ENCODE data around the gene KBTBD12. TPM values are rescaled to one million over a fixed set of nuclear protein-coding genes. Genes with fewer than 3 reads are reported as not detected.
"Not testable (repeated sequence)": the region's sequence is repeated elsewhere in the genome, so short reads cannot be mapped to it uniquely, and the experiment has no call there.

KBTBD12 gene
- total RNA-seq, 1 experiment from 2014 or later: not detected

GRCh38 chr3:127902486-127902885 lies 12.5 kb upstream of the KBTBD12 start:
- H3K27ac Mint-ChIP-seq (ENCODE audit: low read depth, unreplicated experiment): no peak overlapping the region
- H3K27me3 Mint-ChIP-seq (ENCODE audit: insufficient read depth, unreplicated experiment): no peaks in the 10 kb centered on the region
- POLR2A ChIA-PET: no interaction called here

GRCh38 chr3:127903611-127904375 lies 11.2 kb upstream of the KBTBD12 start:
- no peaks in the 10 kb centered on the region for H3K36me3 Mint-ChIP-seq (ENCODE audit: insufficient read depth, unreplicated experiment)
- DNase-seq (ENCODE audit: unreplicated experiment): no peak
- TF ChIP-seq, protein P1, sequence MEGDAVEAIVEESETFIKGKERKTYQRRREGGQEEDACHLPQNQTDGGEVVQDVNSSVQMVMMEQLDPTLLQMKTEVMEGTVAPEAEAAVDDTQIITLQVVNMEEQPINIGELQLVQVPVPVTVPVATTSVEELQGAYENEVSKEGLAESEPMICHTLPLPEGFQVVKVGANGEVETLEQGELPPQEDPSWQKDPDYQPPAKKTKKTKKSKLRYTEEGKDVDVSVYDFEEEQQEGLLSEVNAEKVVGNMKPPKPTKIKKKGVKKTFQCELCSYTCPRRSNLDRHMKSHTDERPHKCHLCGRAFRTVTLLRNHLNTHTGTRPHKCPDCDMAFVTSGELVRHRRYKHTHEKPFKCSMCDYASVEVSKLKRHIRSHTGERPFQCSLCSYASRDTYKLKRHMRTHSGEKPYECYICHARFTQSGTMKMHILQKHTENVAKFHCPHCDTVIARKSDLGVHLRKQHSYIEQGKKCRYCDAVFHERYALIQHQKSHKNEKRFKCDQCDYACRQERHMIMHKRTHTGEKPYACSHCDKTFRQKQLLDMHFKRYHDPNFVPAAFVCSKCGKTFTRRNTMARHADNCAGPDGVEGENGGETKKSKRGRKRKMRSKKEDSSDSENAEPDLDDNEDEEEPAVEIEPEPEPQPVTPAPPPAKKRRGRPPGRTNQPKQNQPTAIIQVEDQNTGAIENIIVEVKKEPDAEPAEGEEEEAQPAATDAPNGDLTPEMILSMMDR (IDR thresholded peaks at IDR 0.05; ENCODE audit: unreplicated experiment): no peak
- ChIA-PET POLR2A (interaction anchor here (0.6 kb wide), 1 partner anchor 72 kb away, joined by 3 read pairs; no protein-coding TSS in a partner anchor), CTCF (interaction anchor here (0.6 kb wide), 1 partner anchor 68 kb away, joined by 3 read pairs; no protein-coding TSS in a partner anchor)
- H3K27ac Mint-ChIP-seq (ENCODE audit: low read depth, unreplicated experiment): no peak overlapping the region
- BruUV-seq (replicated peaks): no TSS peak
- no peak overlapping the region for H3K4me3 Mint-ChIP-seq (ENCODE audit: unreplicated experiment)
- H3K27me3 Mint-ChIP-seq (ENCODE audit: insufficient read depth, unreplicated experiment): no peaks in the 10 kb centered on the region
- H3K4me1 Mint-ChIP-seq (ENCODE audit: insufficient read depth, unreplicated experiment): no peaks in the 10 kb centered on the region
- H3K9me3 Mint-ChIP-seq (ENCODE audit: unreplicated experiment): peaks cover 7% of the 10 kb centered on the region
- intact Hi-C loops (cut with micrococcal nuclease): no loop called here

More at GRCh38 chr3:127902486-127902885, 12.5 kb upstream of the KBTBD12 start:
- no peaks in the 10 kb centered on the region for H3K4me1 Mint-ChIP-seq (ENCODE audit: insufficient read depth, unreplicated experiment)
- no TSS peak for BruUV-seq (replicated peaks)
- no peak for DNase-seq (ENCODE audit: unreplicated experiment)
- TF ChIP-seq, protein P1 (IDR thresholded peaks at IDR 0.05; ENCODE audit: unreplicated experiment): no peak
- CTCF ChIA-PET: no interaction called here
- no peak overlapping the region for H3K4me3 Mint-ChIP-seq (ENCODE audit: unreplicated experiment)
- peaks cover 7% of the 10 kb centered on the region for H3K9me3 Mint-ChIP-seq (ENCODE audit: unreplicated experiment)
- intact Hi-C loops (cut with micrococcal nuclease): no loop called here
- H3K36me3 Mint-ChIP-seq (ENCODE audit: insufficient read depth, unreplicated experiment): no peaks in the 10 kb centered on the region

- no peaks in the 10 kb centered on the region for H3K27me3 Mint-ChIP-seq (ENCODE audit: insufficient read depth, unreplicated experiment)
- intact Hi-C loops (cut with micrococcal nuclease): no loop called here
- H3K27ac Mint-ChIP-seq (ENCODE audit: low read depth, unreplicated experiment): no peak overlapping the region
- peaks cover 7% of the 10 kb centered on the region for H3K9me3 Mint-ChIP-seq (ENCODE audit: unreplicated experiment)
- H3K4me1 Mint-ChIP-seq (ENCODE audit: insufficient read depth, unreplicated experiment): no peaks in the 10 kb centered on the region
- no peak overlapping the region for H3K4me3 Mint-ChIP-seq (ENCODE audit: unreplicated experiment)
- ChIA-PET CTCF (no interaction called here), POLR2A (interaction anchor here (0.6 kb wide), 1 partner anchor 126 kb away, joined by 3 read pairs; no protein-coding TSS in a partner anchor)
- TF ChIP-seq, protein P1 (IDR thresholded peaks at IDR 0.05; ENCODE audit: unreplicated experiment): no peak
- H3K36me3 Mint-ChIP-seq (ENCODE audit: insufficient read depth, unreplicated experiment): no peaks in the 10 kb centered on the region
- BruUV-seq (replicated peaks): no TSS peak
- no peak for DNase-seq (ENCODE audit: unreplicated experiment)
These were observed 9.5 kb upstream of the KBTBD12 start for GRCh38 chr3:127905556-127905955.

- H3K27me3 Mint-ChIP-seq (ENCODE audit: insufficient read depth, unreplicated experiment); CTCF ChIA-PET; POLR2A ChIA-PET: not testable (repeated sequence)
These were observed 8.4 kb upstream of the KBTBD12 start for GRCh38 chr3:127906653-127907052.

More at GRCh38 chr3:127906653-127907052, 8.4 kb upstream of the KBTBD12 start:
- H3K9me3 Mint-ChIP-seq (ENCODE audit: unreplicated experiment); H3K4me1 Mint-ChIP-seq (ENCODE audit: insufficient read depth, unreplicated experiment); H3K36me3 Mint-ChIP-seq (ENCODE audit: insufficient read depth, unreplicated experiment); H3K27ac Mint-ChIP-seq (ENCODE audit: low read depth, unreplicated experiment); BruUV-seq (replicated peaks); intact Hi-C loops (cut with micrococcal nuclease); DNase-seq (ENCODE audit: unreplicated experiment); H3K4me3 Mint-ChIP-seq (ENCODE audit: unreplicated experiment): not testable (repeated sequence)
